Epithelial cell of proximal tubule (primary cell): ENCODE data around the gene HNMT. TPM values are rescaled to one million over a fixed set of nuclear protein-coding genes. Genes with fewer than 3 reads are reported as not detected.
"Not testable (repeated sequence)": the region's sequence is repeated elsewhere in the genome, so short reads cannot be mapped to it uniquely, and the experiment has no call there.

ENCODE experiments used
- DNase-seq: peaks from one replicate; pipeline ENCODE4 v3.0.0-alpha.2; 2011; ENCODE audit warnings: low read depth
- H3K4me3 ChIP-seq: 2 replicates; pipeline ENCODE4 v1.5.1; 2011; ENCODE audit warnings: low read depth, mild to moderate bottlenecking, low read length
- total RNA-seq: library from RNA; depleted of rRNA; stranded (reverse); fragments of >200 nt; gene quantifications from 2 replicates; pipeline ENCODE4 v1.2.3, GENCODE V29; 2015
- TF ChIP-seq, protein P1 (sequence below): conservative IDR thresholded peaks from 2 replicates; pipeline ENCODE4 v1.5.1; 2012; ENCODE audit warnings: low read depth, mild to moderate bottlenecking, low read length

HNMT gene
- total RNA-seq, 1 donor from 2014 or later, result 22.9 TPM

DNA sequence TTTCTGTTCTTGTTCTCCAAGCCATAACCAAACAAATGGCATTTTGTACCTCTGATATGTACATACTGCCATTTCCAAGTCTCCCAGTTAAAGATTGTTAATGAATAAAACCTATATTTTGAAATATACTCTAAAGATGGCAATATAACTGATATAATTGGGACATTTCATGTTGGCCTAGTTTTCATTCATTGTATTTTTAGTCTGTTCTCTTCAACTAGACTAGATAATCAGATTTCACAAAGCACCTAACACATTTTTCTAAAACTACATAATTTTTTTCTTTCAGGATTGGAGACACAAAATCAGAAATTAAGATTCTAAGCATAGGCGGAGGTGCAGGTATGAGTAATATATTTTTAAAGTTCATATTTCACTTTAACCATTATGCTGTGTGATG lies 5.6 kb downstream of the HNMT start:
- no peak for DNase-seq
- TF ChIP-seq, protein P1, sequence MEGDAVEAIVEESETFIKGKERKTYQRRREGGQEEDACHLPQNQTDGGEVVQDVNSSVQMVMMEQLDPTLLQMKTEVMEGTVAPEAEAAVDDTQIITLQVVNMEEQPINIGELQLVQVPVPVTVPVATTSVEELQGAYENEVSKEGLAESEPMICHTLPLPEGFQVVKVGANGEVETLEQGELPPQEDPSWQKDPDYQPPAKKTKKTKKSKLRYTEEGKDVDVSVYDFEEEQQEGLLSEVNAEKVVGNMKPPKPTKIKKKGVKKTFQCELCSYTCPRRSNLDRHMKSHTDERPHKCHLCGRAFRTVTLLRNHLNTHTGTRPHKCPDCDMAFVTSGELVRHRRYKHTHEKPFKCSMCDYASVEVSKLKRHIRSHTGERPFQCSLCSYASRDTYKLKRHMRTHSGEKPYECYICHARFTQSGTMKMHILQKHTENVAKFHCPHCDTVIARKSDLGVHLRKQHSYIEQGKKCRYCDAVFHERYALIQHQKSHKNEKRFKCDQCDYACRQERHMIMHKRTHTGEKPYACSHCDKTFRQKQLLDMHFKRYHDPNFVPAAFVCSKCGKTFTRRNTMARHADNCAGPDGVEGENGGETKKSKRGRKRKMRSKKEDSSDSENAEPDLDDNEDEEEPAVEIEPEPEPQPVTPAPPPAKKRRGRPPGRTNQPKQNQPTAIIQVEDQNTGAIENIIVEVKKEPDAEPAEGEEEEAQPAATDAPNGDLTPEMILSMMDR, result no peak
- H3K4me3 ChIP-seq, result no peak overlapping the region

DNA sequence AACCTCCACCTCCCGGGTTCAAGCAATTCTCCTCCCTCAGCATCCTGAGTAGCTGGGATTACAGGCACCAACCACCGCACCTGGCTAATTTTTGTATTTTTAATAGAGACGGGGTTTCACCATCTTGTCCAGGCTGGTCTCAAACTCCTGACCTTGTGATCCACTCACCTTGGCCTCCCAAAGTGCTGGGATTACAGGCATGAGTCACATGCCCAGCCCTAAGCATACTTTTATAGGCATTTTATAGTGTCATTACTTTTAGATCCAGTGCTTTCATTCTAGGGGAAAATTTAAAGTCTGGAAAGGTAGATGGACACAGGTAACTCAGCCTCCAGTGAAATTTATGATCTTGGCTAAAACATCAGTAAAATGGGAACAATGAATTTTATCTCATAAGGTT lies 7.0 kb downstream of the HNMT start:
- H3K4me3 ChIP-seq, DNase-seq: not testable (repeated sequence)

DNA sequence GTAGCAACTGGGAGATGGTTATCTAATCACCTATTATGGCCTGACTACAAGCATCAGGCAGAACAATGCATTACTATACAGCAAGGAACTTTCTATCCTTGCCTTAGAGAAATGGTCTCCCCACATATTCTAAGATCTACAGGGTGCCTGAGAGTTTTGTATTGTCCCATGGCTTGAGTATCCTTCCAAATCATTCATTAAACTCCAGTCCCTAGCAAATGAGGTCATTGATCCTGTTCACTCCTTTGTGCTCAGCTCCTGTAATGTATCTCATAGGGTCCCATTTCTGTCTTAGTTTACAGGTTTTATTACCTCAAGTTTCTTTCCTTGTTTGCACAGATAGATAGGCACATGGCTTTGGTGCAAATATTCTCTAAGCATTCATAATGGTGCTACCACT lies 9.0 kb downstream of the HNMT start:
- TF ChIP-seq, protein P1, result no peak
- H3K4me3 ChIP-seq, result no peak overlapping the region

GRCh38 chr2:137975280-137976271 lies 11.3 kb downstream of the HNMT start:
- DNase-seq, result no peak
- TF ChIP-seq, protein P1, result no peak
- no peak overlapping the region for H3K4me3 ChIP-seq

More for the DNA sequence above, 9.0 kb downstream of the HNMT start:
- DNase-seq, result no peak

DNA sequence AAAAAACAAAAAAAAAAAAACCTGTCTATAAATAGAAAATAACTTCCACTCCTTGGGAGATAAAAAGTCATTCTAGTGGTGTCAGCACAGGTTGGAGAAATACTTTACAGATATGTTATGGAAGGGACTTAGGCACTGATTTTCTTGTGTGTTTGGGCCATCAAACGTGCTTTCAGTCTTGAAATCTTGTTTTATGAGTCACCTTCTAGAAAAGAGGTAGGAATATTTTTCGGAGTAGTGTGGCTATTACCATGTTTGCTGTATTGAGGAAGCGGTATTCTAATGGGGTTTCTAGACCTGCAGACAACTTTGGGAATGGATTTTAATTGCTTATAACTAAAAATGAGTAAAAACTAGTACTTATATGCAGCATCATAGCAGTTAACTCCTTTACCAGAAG lies 12.0 kb downstream of the HNMT start:
- TF ChIP-seq, protein P1, result no peak
- no peak for DNase-seq
- H3K4me3 ChIP-seq, result no peak overlapping the region

DNA sequence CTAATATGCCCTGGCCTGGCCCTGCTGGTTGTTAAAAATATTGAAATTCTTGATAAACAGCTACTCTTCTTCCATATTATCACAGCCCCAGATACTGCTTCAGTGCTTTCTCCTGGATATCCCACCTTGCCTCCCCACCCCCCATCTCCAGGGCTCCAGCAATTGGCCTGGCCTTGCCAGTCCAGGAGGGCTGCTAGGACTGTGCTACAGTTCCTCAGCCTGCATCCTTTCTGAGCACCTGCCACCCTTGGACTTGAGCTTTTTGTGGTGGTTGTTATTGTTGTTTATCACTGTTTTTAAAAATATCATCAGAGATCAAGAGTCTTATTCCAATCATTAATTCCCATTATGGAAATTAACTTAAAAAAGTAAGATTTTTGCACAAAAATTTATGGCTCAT lies 13.5 kb downstream of the HNMT start:
- H3K4me3 ChIP-seq, result no peak overlapping the region
- DNase-seq, result no peak
- TF ChIP-seq, protein P1, result no peak

DNA sequence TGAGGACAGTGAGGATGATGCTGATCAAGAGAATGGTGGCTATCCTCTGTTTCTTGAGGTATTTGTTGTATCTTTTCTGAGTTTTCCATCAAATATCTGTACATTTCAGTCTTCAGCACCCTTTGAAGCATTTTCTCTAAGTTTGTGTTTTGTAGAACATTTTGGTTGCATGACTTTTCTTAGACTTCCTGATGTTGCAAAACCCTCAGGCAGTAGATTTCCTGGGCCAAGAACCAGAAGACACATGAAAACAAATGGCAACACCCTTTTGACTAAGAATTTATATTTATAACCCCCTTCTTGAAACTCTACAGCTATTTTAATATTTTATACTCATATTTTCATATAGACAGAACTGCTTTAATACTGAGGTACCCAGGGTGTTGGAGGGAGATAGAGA lies 16.2 kb downstream of the HNMT start:
- H3K4me3 ChIP-seq, result no peak overlapping the region
- TF ChIP-seq, protein P1, result no peak
- no peak for DNase-seq
